NCI-H748 (cell line): ENCODE data around the gene VSX1.

Source experiments
- DNase-seq: peaks from one replicate; lab custom pipeline; 2025; ENCODE audit not compliant: unreplicated experiment; lab: John Stamatoyannopoulos, UW

VSX1 gene

GRCh38 chr20:25087186-25087929, 5.4 kb upstream of the VSX1 start:
- peak; percentile 42 for DNase-seq

GRCh38 chr20:25085756-25086495, 4.0 kb upstream of the VSX1 start:
- DNase-seq, result no peak

DNA sequence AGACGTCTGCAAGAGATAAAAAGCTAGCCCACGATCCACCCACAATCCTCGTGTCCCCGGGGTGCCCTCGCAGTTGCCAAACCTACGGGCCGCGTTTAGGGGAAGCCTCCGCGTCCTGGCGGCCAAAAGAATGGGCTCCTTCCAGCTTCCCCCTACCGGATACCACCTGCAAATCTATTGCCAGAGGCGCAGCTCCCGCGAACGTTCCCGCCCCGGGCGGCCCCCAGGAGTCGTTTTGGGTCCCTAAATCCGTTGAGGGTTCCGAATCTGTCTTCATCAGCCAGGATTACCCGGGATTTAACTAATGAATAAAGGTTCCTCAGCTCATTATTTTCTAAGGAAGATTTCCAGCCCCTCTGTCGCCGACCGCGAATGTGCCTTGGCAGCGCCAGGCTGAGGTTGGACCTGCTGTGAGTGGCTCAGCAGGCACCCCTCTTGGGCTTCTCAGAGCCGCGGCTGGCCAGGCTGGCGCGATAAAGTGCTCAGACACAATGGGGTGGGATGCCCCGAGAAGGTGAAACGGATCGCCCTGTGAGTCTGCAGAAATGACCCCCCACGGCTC, 2.8 kb upstream of the VSX1 start:
- DNase-seq, result peak; percentile 38

GRCh38 chr20:25083773-25084625, 2.1 kb upstream of the VSX1 start:
- DNase-seq, result peak; percentile 36

GRCh38 chr20:25083141-25083772, 1.3 kb upstream of the VSX1 start:
- DNase-seq, result no peak

DNA sequence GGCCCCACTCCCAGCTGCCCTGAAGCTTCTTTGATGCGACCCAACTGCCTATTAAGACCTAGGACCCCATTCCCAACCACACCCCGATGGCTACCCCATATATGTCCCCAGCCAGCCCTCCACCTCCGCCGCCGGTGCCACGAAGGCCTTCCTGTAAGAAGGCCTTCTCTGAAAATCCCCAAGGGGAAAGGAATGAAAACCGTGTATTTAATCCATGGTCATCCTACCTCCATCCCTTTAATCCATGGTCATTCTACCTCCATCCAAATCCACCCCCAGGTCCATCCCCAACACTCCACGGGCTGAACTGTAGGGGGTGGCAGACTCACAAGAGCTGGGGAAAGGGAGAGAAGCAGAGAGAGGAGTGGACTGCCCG, 545 bp upstream of the VSX1 start:
- DNase-seq, result no peak

DNA sequence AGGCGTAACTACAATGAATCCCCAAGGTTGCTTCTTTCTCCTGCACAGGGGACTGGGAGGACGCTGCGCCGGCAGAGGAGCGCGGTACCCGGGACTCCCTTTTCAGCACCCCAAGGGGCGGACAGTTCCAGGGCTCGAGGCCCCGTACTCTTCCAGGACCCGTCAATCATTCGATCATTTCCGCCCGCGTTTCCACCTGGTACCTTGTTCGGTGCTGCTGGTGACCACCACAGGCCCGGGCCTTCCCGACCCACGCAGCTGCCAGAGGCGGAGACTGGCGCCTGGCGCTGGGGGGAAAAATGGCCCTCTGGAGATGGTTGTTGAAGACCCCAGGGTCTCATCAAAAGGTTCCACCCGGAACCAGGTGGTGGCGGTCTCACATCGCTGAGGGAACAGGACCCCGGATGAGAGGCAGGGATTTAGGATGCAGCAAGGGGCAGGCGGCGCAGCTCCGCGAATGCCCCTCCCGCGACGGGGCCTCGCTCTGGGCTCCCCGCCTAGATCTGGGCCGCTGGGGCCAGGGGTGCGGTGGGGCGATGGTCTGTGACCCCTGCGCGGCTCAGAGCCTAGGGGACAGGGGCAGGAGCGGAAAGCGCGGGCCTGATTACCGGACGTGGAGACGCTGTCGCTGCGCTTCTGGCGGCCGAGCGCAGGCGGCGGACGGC, 744 bp downstream of the VSX1 start:
- no peak for DNase-seq

DNA sequence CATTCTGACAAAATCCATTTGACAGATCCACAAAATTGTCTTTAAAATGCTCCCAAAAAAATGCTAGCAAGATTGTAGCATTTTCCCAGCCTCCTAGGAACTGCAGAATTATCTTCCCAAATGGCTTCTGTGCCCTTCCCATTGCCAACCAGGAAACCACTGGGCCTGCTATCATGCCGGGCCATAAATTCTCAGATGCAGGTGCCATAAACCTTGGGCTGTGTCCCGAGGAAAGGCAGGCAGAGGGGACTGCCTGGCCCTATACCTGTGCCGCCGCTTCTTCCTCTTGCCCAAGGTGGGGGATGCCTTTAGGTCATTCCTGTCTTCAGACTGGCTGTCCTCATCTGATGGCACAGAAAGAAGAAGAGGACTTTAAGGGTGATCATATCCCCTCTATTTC, 2.8 kb downstream of the VSX1 start:
- no peak for DNase-seq

- no peak for DNase-seq
Observed at GRCh38 chr20:25078662-25079061, 3.3 kb downstream of the VSX1 start.

GRCh38 chr20:25077610-25078169, 4.3 kb downstream of the VSX1 start:
- DNase-seq, result peak; percentile 64

DNA sequence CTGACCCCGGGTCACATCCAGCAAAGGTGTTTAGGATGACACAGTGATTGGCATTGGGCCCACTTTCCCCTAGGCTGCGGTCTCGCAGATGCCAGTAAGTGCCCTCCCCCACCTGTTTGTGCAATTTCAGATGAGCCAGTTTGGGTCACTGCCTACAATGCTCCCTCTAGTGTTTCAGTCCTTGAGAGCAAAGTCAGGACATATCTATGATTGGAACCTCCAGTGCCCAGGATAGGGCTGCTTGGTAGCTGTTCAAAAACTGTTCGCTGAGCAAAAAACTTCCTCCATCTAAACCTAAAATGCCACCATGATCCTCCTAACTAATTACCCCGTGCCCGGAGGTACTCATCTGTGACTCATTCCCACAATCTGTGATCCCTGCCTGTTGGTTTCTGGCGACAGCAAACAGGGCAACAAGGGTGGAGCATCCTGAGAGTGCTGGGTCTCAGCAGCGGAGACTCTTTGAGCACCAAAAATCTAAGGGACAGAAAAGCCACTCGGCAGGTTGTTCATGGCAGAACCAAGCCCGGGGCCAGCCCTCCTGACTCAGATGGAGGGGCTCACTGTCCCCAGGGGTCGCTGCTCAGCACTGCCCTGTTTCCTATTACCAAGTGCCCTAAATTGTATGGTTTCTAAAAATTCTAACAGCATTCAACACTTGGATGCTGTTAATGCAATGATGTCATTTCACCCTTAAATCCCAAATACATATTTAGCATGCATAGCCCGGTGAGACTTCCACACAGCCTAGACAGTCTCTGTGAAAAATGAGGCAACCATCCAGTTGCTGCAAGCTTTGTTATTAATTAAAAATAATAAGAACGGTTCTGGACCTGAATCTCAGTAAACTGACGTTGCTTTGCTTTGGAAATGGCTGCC, 5.0 kb downstream of the VSX1 start:
- DNase-seq, result peak; percentile 80

GRCh38 chr20:25076201-25076600, 5.7 kb downstream of the VSX1 start:
- no peak for DNase-seq

- DNase-seq, result no peak
Observed at GRCh38 chr20:25073544-25073943, 8.4 kb downstream of the VSX1 start.

- no peak for DNase-seq
Observed at GRCh38 chr20:25072226-25072811, 9.6 kb downstream of the VSX1 start.

DNA sequence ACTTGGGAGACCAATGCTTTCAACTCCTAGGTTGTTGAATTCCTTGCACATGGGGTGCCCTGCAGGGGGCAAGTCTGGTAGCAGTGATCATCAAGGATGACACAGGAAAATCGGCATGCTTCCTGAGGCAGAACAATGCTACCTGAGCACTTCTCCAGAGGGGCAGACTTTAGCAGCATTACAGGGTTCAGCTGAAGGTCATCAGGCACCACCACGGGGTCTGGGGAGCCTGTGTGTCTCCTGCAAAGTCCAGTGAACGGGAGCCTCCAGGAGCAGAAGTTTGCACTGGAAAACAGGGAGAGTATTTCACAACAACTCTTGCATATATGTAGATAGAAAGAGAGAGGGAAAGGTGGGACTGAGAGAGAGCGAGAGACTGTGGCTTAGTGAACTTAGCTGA, 10.2 kb downstream of the VSX1 start:
- DNase-seq, result no peak

- no peak for DNase-seq
Observed at GRCh38 chr20:25070821-25071473, 11.0 kb downstream of the VSX1 start.

GRCh38 chr20:25067102-25067987, 14.6 kb downstream of the VSX1 start:
- no peak for DNase-seq
